ENCODE results near the gene GP9.

Gene GP9

GRCh38 chr3:129060276-129061022, at the start of gene GP9:
GP9 (plus strand) TSS chr3:129060779; CDS start chr3:129061740, 961 bp downstream.
- no peak within 1 kb of the TSS for H3K9ac ChIP-seq (ENCODE audit: low read depth in 1 of 2, low read length in 2 of 2)
- H3K27me3 ChIP-seq (ENCODE audit: control insufficient read depth in 1 of 2, insufficient read depth in 2 of 2, low read length in 2 of 2), result no peaks in the 10 kb centered on the region
- no peak within 1 kb of the TSS for H3K27ac ChIP-seq (ENCODE audit: low read depth, low read length)
- H3K36me3 ChIP-seq (ENCODE audit: control insufficient read depth in 1 of 2, insufficient read depth in 2 of 2, low read length in 2 of 2), result no peaks in the 10 kb centered on the region
- H3K4me1 ChIP-seq (ENCODE audit: control insufficient read depth in 1 of 2, insufficient read depth in 2 of 2, low read length in 2 of 2), result peaks cover 13 to 18% of the 10 kb centered on the region in 2 donors
- no peaks in the 10 kb centered on the region for H3K9me3 ChIP-seq (ENCODE audit: control insufficient read depth in 1 of 2, low read length in 2 of 2)
- no peak within 1 kb of the TSS for H3K4me3 ChIP-seq (ENCODE audit: low read depth in 1 of 2, low read length in 2 of 2)

GRCh38 chr3:129013491-129013891, 47.1 kb upstream of the GP9 start:
- Histone ChIP-seq H3K9me3 (ENCODE audit: control insufficient read depth in 1 of 2, low read length in 2 of 2) (no peaks in the 10 kb centered on the region), H3K4me3 (ENCODE audit: low read depth in 1 of 2, low read length in 2 of 2) (no peak overlapping the region), H3K4me1 (ENCODE audit: control insufficient read depth in 1 of 2, insufficient read depth in 2 of 2, low read length in 2 of 2) (peaks cover 20 to 24% of the 10 kb centered on the region in 2 donors), H3K9ac (ENCODE audit: low read depth in 1 of 2, low read length in 2 of 2) (no peak overlapping the region), H3K27ac (ENCODE audit: low read depth, low read length) (peak overlapping the region; percentile 45), H3K36me3 (ENCODE audit: control insufficient read depth in 1 of 2, insufficient read depth in 2 of 2, low read length in 2 of 2) (no peaks in the 10 kb centered on the region), H3K27me3 (ENCODE audit: control insufficient read depth in 1 of 2, insufficient read depth in 2 of 2, low read length in 2 of 2) (no peaks in the 10 kb centered on the region)

DNA sequence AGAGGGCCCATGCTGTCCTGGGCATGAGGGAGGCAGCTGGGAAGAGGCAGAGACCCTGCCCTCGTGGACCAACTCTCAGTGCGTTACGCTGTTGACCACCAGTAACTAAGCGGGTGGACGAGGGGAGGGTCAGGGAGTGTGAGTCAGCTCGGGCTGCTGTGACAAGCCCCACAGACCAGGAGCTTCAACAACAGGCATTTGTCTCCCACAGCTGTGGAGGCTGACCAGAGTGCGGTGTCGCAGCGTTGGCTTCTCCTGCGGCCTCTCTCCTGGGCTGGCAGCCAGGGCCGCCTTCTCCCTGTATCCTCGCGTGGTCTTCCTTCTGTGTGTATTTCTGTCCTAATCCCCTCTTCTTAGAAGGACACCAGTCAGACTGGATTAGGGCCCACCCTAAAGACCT, 46.4 kb upstream of the GP9 start:
- H3K27me3 ChIP-seq (ENCODE audit: control insufficient read depth in 1 of 2, insufficient read depth in 2 of 2, low read length in 2 of 2), result no peaks in the 10 kb centered on the region
- no peak overlapping the region for H3K9ac ChIP-seq (ENCODE audit: low read depth in 1 of 2, low read length in 2 of 2)
- H3K27ac ChIP-seq (ENCODE audit: low read depth, low read length), result peak overlapping the region; percentile 46
- H3K36me3 ChIP-seq (ENCODE audit: control insufficient read depth in 1 of 2, insufficient read depth in 2 of 2, low read length in 2 of 2), result no peaks in the 10 kb centered on the region
- H3K4me3 ChIP-seq (ENCODE audit: low read depth in 1 of 2, low read length in 2 of 2), result no peak overlapping the region
- no peaks in the 10 kb centered on the region for H3K9me3 ChIP-seq (ENCODE audit: control insufficient read depth in 1 of 2, low read length in 2 of 2)
- H3K4me1 ChIP-seq (ENCODE audit: control insufficient read depth in 1 of 2, insufficient read depth in 2 of 2, low read length in 2 of 2), result peaks cover 20 to 24% of the 10 kb centered on the region in 2 donors

DNA sequence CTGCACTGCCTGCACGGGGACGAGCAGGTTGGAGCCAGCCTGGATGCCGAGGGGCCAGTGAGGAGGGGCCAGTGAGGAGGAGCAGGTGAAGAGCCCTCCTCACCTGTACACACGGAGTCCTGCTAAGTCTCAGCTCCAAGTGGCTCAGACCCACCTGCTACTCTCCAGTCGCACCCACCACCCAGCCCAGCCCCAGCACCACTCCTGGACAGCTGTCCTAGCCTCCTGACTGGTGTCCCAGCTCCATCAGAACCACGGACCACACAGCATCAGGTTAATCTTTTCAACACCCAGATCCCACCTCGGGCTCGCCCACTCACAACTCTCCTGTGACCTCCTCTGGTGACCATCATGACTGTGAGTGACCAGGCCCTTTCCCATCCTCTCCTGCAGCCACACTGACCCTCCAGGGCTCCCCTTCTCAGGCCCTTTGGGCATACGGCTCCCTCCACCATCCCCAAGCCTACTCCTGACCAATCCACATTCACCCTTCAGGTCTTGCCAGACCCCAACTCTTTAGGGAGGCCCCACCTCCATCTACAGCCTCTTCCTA, 45.7 kb upstream of the GP9 start:
- Histone ChIP-seq H3K9ac (ENCODE audit: low read depth in 1 of 2, low read length in 2 of 2) (peak overlapping the region in 1 of 2 donors; percentile 7), H3K4me1 (ENCODE audit: control insufficient read depth in 1 of 2, insufficient read depth in 2 of 2, low read length in 2 of 2) (peaks cover 20 to 24% of the 10 kb centered on the region in 2 donors), H3K9me3 (ENCODE audit: control insufficient read depth in 1 of 2, low read length in 2 of 2) (no peaks in the 10 kb centered on the region), H3K27me3 (ENCODE audit: control insufficient read depth in 1 of 2, insufficient read depth in 2 of 2, low read length in 2 of 2) (no peaks in the 10 kb centered on the region), H3K36me3 (ENCODE audit: control insufficient read depth in 1 of 2, insufficient read depth in 2 of 2, low read length in 2 of 2) (no peaks in the 10 kb centered on the region), H3K4me3 (ENCODE audit: low read depth in 1 of 2, low read length in 2 of 2) (no peak overlapping the region), H3K27ac (ENCODE audit: low read depth, low read length) (peak overlapping the region; percentile 46)

- peak overlapping the region in 1 of 2 donors; percentile 7 for H3K9ac ChIP-seq (ENCODE audit: low read depth in 1 of 2, low read length in 2 of 2)
- H3K4me1 ChIP-seq (ENCODE audit: control insufficient read depth in 1 of 2, insufficient read depth in 2 of 2, low read length in 2 of 2), result peaks cover 20 to 24% of the 10 kb centered on the region in 2 donors
- H3K9me3 ChIP-seq (ENCODE audit: control insufficient read depth in 1 of 2, low read length in 2 of 2), result no peaks in the 10 kb centered on the region
- no peak overlapping the region for H3K4me3 ChIP-seq (ENCODE audit: low read depth in 1 of 2, low read length in 2 of 2)
- H3K27me3 ChIP-seq (ENCODE audit: control insufficient read depth in 1 of 2, insufficient read depth in 2 of 2, low read length in 2 of 2), result no peaks in the 10 kb centered on the region
- no peak overlapping the region for H3K27ac ChIP-seq (ENCODE audit: low read depth, low read length)
- H3K36me3 ChIP-seq (ENCODE audit: control insufficient read depth in 1 of 2, insufficient read depth in 2 of 2, low read length in 2 of 2), result no peaks in the 10 kb centered on the region
Measured at GRCh38 chr3:129015388-129016105, 45.0 kb upstream of the GP9 start.

GRCh38 chr3:129016356-129016719, 44.2 kb upstream of the GP9 start:
- H3K4me1 ChIP-seq (ENCODE audit: control insufficient read depth in 1 of 2, insufficient read depth in 2 of 2, low read length in 2 of 2), result peaks cover 20 to 24% of the 10 kb centered on the region in 2 donors
- no peak overlapping the region for H3K4me3 ChIP-seq (ENCODE audit: low read depth in 1 of 2, low read length in 2 of 2)
- H3K36me3 ChIP-seq (ENCODE audit: control insufficient read depth in 1 of 2, insufficient read depth in 2 of 2, low read length in 2 of 2), result no peaks in the 10 kb centered on the region
- no peaks in the 10 kb centered on the region for H3K27me3 ChIP-seq (ENCODE audit: control insufficient read depth in 1 of 2, insufficient read depth in 2 of 2, low read length in 2 of 2)
- H3K9me3 ChIP-seq (ENCODE audit: control insufficient read depth in 1 of 2, low read length in 2 of 2), result no peaks in the 10 kb centered on the region
- H3K27ac ChIP-seq (ENCODE audit: low read depth, low read length), result peak overlapping the region; percentile 37
- no peak overlapping the region for H3K9ac ChIP-seq (ENCODE audit: low read depth in 1 of 2, low read length in 2 of 2)

- peaks cover 20 to 24% of the 10 kb centered on the region in 2 donors for H3K4me1 ChIP-seq (ENCODE audit: control insufficient read depth in 1 of 2, insufficient read depth in 2 of 2, low read length in 2 of 2)
- no peak overlapping the region for H3K9ac ChIP-seq (ENCODE audit: low read depth in 1 of 2, low read length in 2 of 2)
- no peak overlapping the region for H3K27ac ChIP-seq (ENCODE audit: low read depth, low read length)
- no peaks in the 10 kb centered on the region for H3K9me3 ChIP-seq (ENCODE audit: control insufficient read depth in 1 of 2, low read length in 2 of 2)
- H3K4me3 ChIP-seq (ENCODE audit: low read depth in 1 of 2, low read length in 2 of 2), result no peak overlapping the region
- no peaks in the 10 kb centered on the region for H3K36me3 ChIP-seq (ENCODE audit: control insufficient read depth in 1 of 2, insufficient read depth in 2 of 2, low read length in 2 of 2)
- no peaks in the 10 kb centered on the region for H3K27me3 ChIP-seq (ENCODE audit: control insufficient read depth in 1 of 2, insufficient read depth in 2 of 2, low read length in 2 of 2)
Measured at GRCh38 chr3:129016720-129017483, 43.7 kb upstream of the GP9 start.

- Histone ChIP-seq H3K9me3 (ENCODE audit: control insufficient read depth in 1 of 2, low read length in 2 of 2) (no peaks in the 10 kb centered on the region), H3K4me3 (ENCODE audit: low read depth in 1 of 2, low read length in 2 of 2) (no peak overlapping the region), H3K27ac (ENCODE audit: low read depth, low read length) (no peak overlapping the region), H3K27me3 (ENCODE audit: control insufficient read depth in 1 of 2, insufficient read depth in 2 of 2, low read length in 2 of 2) (no peaks in the 10 kb centered on the region), H3K36me3 (ENCODE audit: control insufficient read depth in 1 of 2, insufficient read depth in 2 of 2, low read length in 2 of 2) (no peaks in the 10 kb centered on the region), H3K9ac (ENCODE audit: low read depth in 1 of 2, low read length in 2 of 2) (no peak overlapping the region), H3K4me1 (ENCODE audit: control insufficient read depth in 1 of 2, insufficient read depth in 2 of 2, low read length in 2 of 2) (peaks cover 20 to 24% of the 10 kb centered on the region in 2 donors)
Measured at GRCh38 chr3:129017484-129017899, 43.1 kb upstream of the GP9 start.

GRCh38 chr3:129018271-129018670, 42.3 kb upstream of the GP9 start:
- peaks cover 20 to 24% of the 10 kb centered on the region in 2 donors for H3K4me1 ChIP-seq (ENCODE audit: control insufficient read depth in 1 of 2, insufficient read depth in 2 of 2, low read length in 2 of 2)
- H3K9me3 ChIP-seq (ENCODE audit: control insufficient read depth in 1 of 2, low read length in 2 of 2), result no peaks in the 10 kb centered on the region
- H3K36me3 ChIP-seq (ENCODE audit: control insufficient read depth in 1 of 2, insufficient read depth in 2 of 2, low read length in 2 of 2), result no peaks in the 10 kb centered on the region
- H3K27me3 ChIP-seq (ENCODE audit: control insufficient read depth in 1 of 2, insufficient read depth in 2 of 2, low read length in 2 of 2), result no peaks in the 10 kb centered on the region
- no peak overlapping the region for H3K9ac ChIP-seq (ENCODE audit: low read depth in 1 of 2, low read length in 2 of 2)
- H3K4me3 ChIP-seq (ENCODE audit: low read depth in 1 of 2, low read length in 2 of 2), result no peak overlapping the region
- H3K27ac ChIP-seq (ENCODE audit: low read depth, low read length), result no peak overlapping the region
